ENCODE measurements around the gene PCSK5. TPM values are rescaled to one million over a fixed set of nuclear protein-coding genes. Genes with fewer than 3 reads are reported as not detected.

PCSK5 gene
- polyA plus RNA-seq, 2 donors = 4.2 to 6.1 TPM

- Histone ChIP-seq H3K27ac (ENCODE audit: low read depth in 2 of 2, low read length in 1 of 2) (no peak overlapping the region), H3K27me3 (ENCODE audit: control insufficient read depth in 1 of 2, insufficient read depth in 2 of 2, low read length in 2 of 2) (no peaks in the 10 kb centered on the region), H3K9me3 (ENCODE audit: control insufficient read depth in 2 of 2, insufficient read depth in 1 of 2, low read depth in 1 of 2, low read length in 1 of 2) (no peaks in the 10 kb centered on the region), H3K4me3 (ENCODE audit: low read depth in 1 of 2, low read length in 2 of 2) (no peak overlapping the region), H3K36me3 (ENCODE audit: control insufficient read depth in 2 of 2, insufficient read depth in 2 of 2, low read length in 1 of 2) (no peaks in the 10 kb centered on the region), H3K4me1 (ENCODE audit: control insufficient read depth in 2 of 2, insufficient read depth in 2 of 2, low read length in 1 of 2) (peaks cover 0 to 2% of the 10 kb centered on the region in 2 donors)
- WGBS, 2 donors = 87 to 88% methylated on average over 6 of the region's 6 CpGs
Measured at GRCh38 chr9:76378367-76379073, 488.0 kb downstream of the PCSK5 start.

DNA sequence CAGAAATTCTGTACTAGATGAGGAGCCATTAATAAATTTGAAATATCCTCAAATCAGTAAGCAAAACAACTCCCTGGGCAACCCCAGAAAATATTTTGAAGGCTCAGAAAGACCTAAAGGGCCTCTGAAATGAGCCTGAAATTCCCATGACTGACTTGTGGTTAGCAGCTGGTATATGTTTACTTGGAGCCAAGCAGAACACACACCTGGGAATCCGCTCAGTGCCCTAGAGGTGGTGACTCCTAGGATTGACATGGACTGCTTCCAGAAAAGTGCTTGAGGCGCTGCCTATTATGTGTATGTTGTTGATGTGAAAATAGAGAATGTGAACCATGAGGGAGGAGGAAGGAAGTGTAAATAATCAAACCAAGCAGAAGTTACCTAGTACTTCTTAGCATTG lies 489.0 kb downstream of the PCSK5 start:
- WGBS, 2 donors = 47 to 52% methylated on average over 2 of the region's 2 CpGs
- no peak overlapping the region for H3K4me3 ChIP-seq (ENCODE audit: low read depth in 1 of 2, low read length in 2 of 2)
- no peak overlapping the region for H3K27ac ChIP-seq (ENCODE audit: low read depth in 2 of 2, low read length in 1 of 2)
- no peaks in the 10 kb centered on the region for H3K27me3 ChIP-seq (ENCODE audit: control insufficient read depth in 1 of 2, insufficient read depth in 2 of 2, low read length in 2 of 2)
- peaks cover 0 to 2% of the 10 kb centered on the region in 2 donors for H3K4me1 ChIP-seq (ENCODE audit: control insufficient read depth in 2 of 2, insufficient read depth in 2 of 2, low read length in 1 of 2)
- H3K9me3 ChIP-seq (ENCODE audit: control insufficient read depth in 2 of 2, insufficient read depth in 1 of 2, low read depth in 1 of 2, low read length in 1 of 2) = no peaks in the 10 kb centered on the region
- no peaks in the 10 kb centered on the region for H3K36me3 ChIP-seq (ENCODE audit: control insufficient read depth in 2 of 2, insufficient read depth in 2 of 2, low read length in 1 of 2)

DNA sequence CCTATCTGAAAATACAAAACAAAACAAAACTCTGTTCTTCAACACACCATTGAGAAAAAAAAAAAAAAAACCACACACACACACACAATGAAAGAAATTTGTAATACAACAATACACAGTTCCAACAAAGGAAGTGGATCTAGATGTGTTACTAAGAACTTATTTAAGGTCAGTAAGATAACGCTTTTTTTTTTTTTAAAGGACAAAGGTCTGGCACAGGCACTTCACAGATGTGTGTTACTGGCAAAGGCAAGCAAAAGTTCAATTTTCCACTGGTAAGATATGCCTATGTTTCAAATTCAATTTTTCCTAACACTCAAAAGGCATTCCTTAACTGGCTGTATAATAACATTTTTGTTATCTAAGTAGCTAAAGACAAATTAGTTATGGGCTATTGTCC lies 500.2 kb downstream of the PCSK5 start:
- H3K27ac ChIP-seq (ENCODE audit: low read depth in 2 of 2, low read length in 1 of 2) = no peak overlapping the region
- H3K9me3 ChIP-seq (ENCODE audit: control insufficient read depth in 2 of 2, insufficient read depth in 1 of 2, low read depth in 1 of 2, low read length in 1 of 2) = peaks cover 0 to 2% of the 10 kb centered on the region in 2 donors
- no peaks in the 10 kb centered on the region for H3K27me3 ChIP-seq (ENCODE audit: control insufficient read depth in 1 of 2, insufficient read depth in 2 of 2, low read length in 2 of 2)
- WGBS, 2 donors = 62 to 67% methylated on average over 1 of the region's 1 CpG
- H3K4me3 ChIP-seq (ENCODE audit: low read depth in 1 of 2, low read length in 2 of 2) = no peak overlapping the region
- H3K4me1 ChIP-seq (ENCODE audit: control insufficient read depth in 2 of 2, insufficient read depth in 2 of 2, low read length in 1 of 2) = no peaks in the 10 kb centered on the region
- H3K36me3 ChIP-seq (ENCODE audit: control insufficient read depth in 2 of 2, insufficient read depth in 2 of 2, low read length in 1 of 2) = peaks cover 0 to 2% of the 10 kb centered on the region in 2 donors

- Histone ChIP-seq H3K9me3 (ENCODE audit: control insufficient read depth in 2 of 2, insufficient read depth in 1 of 2, low read depth in 1 of 2, low read length in 1 of 2) (peaks cover 0 to 2% of the 10 kb centered on the region in 2 donors), H3K4me1 (ENCODE audit: control insufficient read depth in 2 of 2, insufficient read depth in 2 of 2, low read length in 1 of 2) (no peaks in the 10 kb centered on the region), H3K27ac (ENCODE audit: low read depth in 2 of 2, low read length in 1 of 2) (peak within 1 kb of the TSS; percentile 93 to 94), H3K36me3 (ENCODE audit: control insufficient read depth in 2 of 2, insufficient read depth in 2 of 2, low read length in 1 of 2) (no peaks in the 10 kb centered on the region), H3K4me3 (ENCODE audit: low read depth in 1 of 2, low read length in 2 of 2) (peak within 1 kb of the TSS; percentile 89 to 95), H3K27me3 (ENCODE audit: control insufficient read depth in 1 of 2, insufficient read depth in 2 of 2, low read length in 2 of 2) (no peaks in the 10 kb centered on the region)
- 0 to 1% methylated on average over 54 to 81 of the region's 81 CpGs for WGBS, 2 donors
Measured at GRCh38 chr9:76394195-76394959, 503.9 kb downstream of the PCSK5 start, which contains the start of gene RFK. Gene RFK (minus strand): TSS chr9:76394426. CDS start chr9:76394171, 255 bp downstream.

- H3K27me3 ChIP-seq (ENCODE audit: control insufficient read depth in 1 of 2, insufficient read depth in 2 of 2, low read length in 2 of 2) = no peaks in the 10 kb centered on the region
- WGBS, 2 donors = 0% methylated on average over 11 of the region's 11 CpGs
- H3K36me3 ChIP-seq (ENCODE audit: control insufficient read depth in 2 of 2, insufficient read depth in 2 of 2, low read length in 1 of 2) = no peaks in the 10 kb centered on the region
- H3K27ac ChIP-seq (ENCODE audit: low read depth in 2 of 2, low read length in 1 of 2) = peak overlapping the region; percentile 92 to 93
- no peaks in the 10 kb centered on the region for H3K4me1 ChIP-seq (ENCODE audit: control insufficient read depth in 2 of 2, insufficient read depth in 2 of 2, low read length in 1 of 2)
- peak overlapping the region; percentile 89 to 95 for H3K4me3 ChIP-seq (ENCODE audit: low read depth in 1 of 2, low read length in 2 of 2)
- H3K9me3 ChIP-seq (ENCODE audit: control insufficient read depth in 2 of 2, insufficient read depth in 1 of 2, low read depth in 1 of 2, low read length in 1 of 2) = peaks cover 0 to 2% of the 10 kb centered on the region in 2 donors
Measured at GRCh38 chr9:76394960-76395252, 504.4 kb downstream of the PCSK5 start.

DNA sequence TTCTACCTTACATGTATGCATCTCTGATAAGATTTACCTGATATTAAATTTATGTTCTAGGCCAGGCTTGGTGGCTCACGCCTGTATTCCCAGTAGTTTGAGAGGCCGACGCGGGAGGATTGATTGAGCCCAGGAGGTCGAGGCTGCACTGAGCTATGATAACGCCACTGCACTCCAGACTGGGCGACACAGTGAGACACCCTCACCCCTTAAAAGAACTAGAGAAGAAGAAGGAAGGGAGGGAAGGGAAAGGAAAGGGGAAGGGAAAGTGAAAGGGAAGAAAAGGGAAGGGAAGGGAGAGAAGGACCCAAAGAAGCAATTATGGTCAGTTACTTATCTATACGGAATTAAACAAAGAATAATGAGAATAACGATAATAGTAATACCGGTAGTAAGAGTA lies 504.9 kb downstream of the PCSK5 start:
- H3K4me1 ChIP-seq (ENCODE audit: control insufficient read depth in 2 of 2, insufficient read depth in 2 of 2, low read length in 1 of 2) = no peaks in the 10 kb centered on the region
- 80 to 85% methylated on average over 10 of the region's 10 CpGs for WGBS, 2 donors
- H3K36me3 ChIP-seq (ENCODE audit: control insufficient read depth in 2 of 2, insufficient read depth in 2 of 2, low read length in 1 of 2) = no peaks in the 10 kb centered on the region
- H3K9me3 ChIP-seq (ENCODE audit: control insufficient read depth in 2 of 2, insufficient read depth in 1 of 2, low read depth in 1 of 2, low read length in 1 of 2) = peaks cover 0 to 2% of the 10 kb centered on the region in 2 donors
- no peak overlapping the region for H3K4me3 ChIP-seq (ENCODE audit: low read depth in 1 of 2, low read length in 2 of 2)
- H3K27me3 ChIP-seq (ENCODE audit: control insufficient read depth in 1 of 2, insufficient read depth in 2 of 2, low read length in 2 of 2) = no peaks in the 10 kb centered on the region
- H3K27ac ChIP-seq (ENCODE audit: low read depth in 2 of 2, low read length in 1 of 2) = no peak overlapping the region

DNA sequence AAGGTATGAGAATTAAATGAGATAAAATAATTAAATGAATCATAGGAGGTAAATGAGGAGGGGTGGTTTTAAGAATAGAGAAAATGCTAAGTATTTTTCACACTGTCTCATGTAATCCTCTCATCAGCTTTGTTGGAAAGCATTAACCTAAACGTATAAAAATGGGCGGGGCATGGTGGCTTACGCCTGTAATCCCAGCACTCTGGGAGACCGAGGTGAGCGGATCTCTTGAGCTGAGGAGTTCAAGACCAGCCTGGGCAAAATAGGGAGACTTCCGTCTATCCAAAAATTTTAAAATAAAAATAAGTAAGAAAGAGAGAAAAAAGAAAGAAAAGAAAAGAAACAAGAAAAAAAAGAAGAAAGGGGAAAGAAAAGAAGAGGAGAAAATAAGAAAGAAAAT lies 505.7 kb downstream of the PCSK5 start:
- peaks cover 0 to 2% of the 10 kb centered on the region in 2 donors for H3K9me3 ChIP-seq (ENCODE audit: control insufficient read depth in 2 of 2, insufficient read depth in 1 of 2, low read depth in 1 of 2, low read length in 1 of 2)
- H3K4me3 ChIP-seq (ENCODE audit: low read depth in 1 of 2, low read length in 2 of 2) = no peak overlapping the region
- H3K4me1 ChIP-seq (ENCODE audit: control insufficient read depth in 2 of 2, insufficient read depth in 2 of 2, low read length in 1 of 2) = no peaks in the 10 kb centered on the region
- no peak overlapping the region for H3K27ac ChIP-seq (ENCODE audit: low read depth in 2 of 2, low read length in 1 of 2)
- H3K36me3 ChIP-seq (ENCODE audit: control insufficient read depth in 2 of 2, insufficient read depth in 2 of 2, low read length in 1 of 2) = no peaks in the 10 kb centered on the region
- no peaks in the 10 kb centered on the region for H3K27me3 ChIP-seq (ENCODE audit: control insufficient read depth in 1 of 2, insufficient read depth in 2 of 2, low read length in 2 of 2)
- WGBS, 2 donors = 85 to 86% methylated on average over 6 of the region's 6 CpGs

GRCh38 chr9:76396597-76396996 lies 506.1 kb downstream of the PCSK5 start:
- Histone ChIP-seq H3K27me3 (ENCODE audit: control insufficient read depth in 1 of 2, insufficient read depth in 2 of 2, low read length in 2 of 2) (no peaks in the 10 kb centered on the region), H3K36me3 (ENCODE audit: control insufficient read depth in 2 of 2, insufficient read depth in 2 of 2, low read length in 1 of 2) (no peaks in the 10 kb centered on the region), H3K4me1 (ENCODE audit: control insufficient read depth in 2 of 2, insufficient read depth in 2 of 2, low read length in 1 of 2) (no peaks in the 10 kb centered on the region), H3K27ac (ENCODE audit: low read depth in 2 of 2, low read length in 1 of 2) (no peak overlapping the region), H3K4me3 (ENCODE audit: low read depth in 1 of 2, low read length in 2 of 2) (no peak overlapping the region), H3K9me3 (ENCODE audit: control insufficient read depth in 2 of 2, insufficient read depth in 1 of 2, low read depth in 1 of 2, low read length in 1 of 2) (peaks cover 0 to 2% of the 10 kb centered on the region in 2 donors)
- WGBS, 2 donors = 97% methylated on average over 13 of the region's 13 CpGs

- 56 to 57% methylated on average over 1 of the region's 1 CpG for WGBS, 2 donors
- Histone ChIP-seq H3K4me1 (ENCODE audit: control insufficient read depth in 2 of 2, insufficient read depth in 2 of 2, low read length in 1 of 2) (no peaks in the 10 kb centered on the region), H3K27me3 (ENCODE audit: control insufficient read depth in 1 of 2, insufficient read depth in 2 of 2, low read length in 2 of 2) (no peaks in the 10 kb centered on the region), H3K9me3 (ENCODE audit: control insufficient read depth in 2 of 2, insufficient read depth in 1 of 2, low read depth in 1 of 2, low read length in 1 of 2) (no peaks in the 10 kb centered on the region), H3K4me3 (ENCODE audit: low read depth in 1 of 2, low read length in 2 of 2) (no peak overlapping the region), H3K27ac (ENCODE audit: low read depth in 2 of 2, low read length in 1 of 2) (no peak overlapping the region), H3K36me3 (ENCODE audit: control insufficient read depth in 2 of 2, insufficient read depth in 2 of 2, low read length in 1 of 2) (no peaks in the 10 kb centered on the region)
Measured at GRCh38 chr9:76399856-76400255, 509.4 kb downstream of the PCSK5 start.

All from esophagus (tissue), 2 donors.